Measurements from ENCODE around the gene FAM171A1. TPM values are rescaled to one million over a fixed set of nuclear protein-coding genes. Genes with fewer than 3 reads are reported as not detected.

The FAM171A1 gene
- total and polyA plus RNA-seq, 4 donors = 3.4 to 23.5 (median 9.7) TPM

GRCh38 chr10:15201589-15202300 is 169.3 kb downstream of the FAM171A1 start:
- H3K4me1 ChIP-seq (ENCODE audit: control insufficient read depth in 5 of 5, insufficient read depth in 5 of 5, low read length in 5 of 5) = peaks cover 0 to 4% (median 0%) of the 10 kb centered on the region in 5 donors
- H3K36me3 ChIP-seq (ENCODE audit: control insufficient read depth in 4 of 4, insufficient read depth in 4 of 4, low read length in 4 of 4) = peaks cover 0 to 5% (median 1%) of the 10 kb centered on the region in 4 donors
- ATAC-seq (ENCODE audit: insufficient read depth, low FRiP score) (no peak), DNase-seq (no peak)
- H3K4me3 ChIP-seq = no peak overlapping the region
- no peak for TF ChIP-seq CTCF (IDR thresholded peaks at IDR 0.05; ENCODE audit: control extremely low read depth, extremely low read depth)
- no peak overlapping the region for H3K27ac ChIP-seq (ENCODE audit: low read depth in 1 of 2, low read length in 1 of 2)
- 73 to 87% methylated on average over 6 of the region's 6 CpGs for WGBS, 2 donors
- no peaks in the 10 kb centered on the region for H3K9me3 ChIP-seq (ENCODE audit: control insufficient read depth in 4 of 4, insufficient read depth in 3 of 4, low read length in 3 of 4)
- H3K27me3 ChIP-seq (ENCODE audit: control insufficient read depth in 3 of 3, insufficient read depth in 3 of 3, low read length in 2 of 3) = no peaks in the 10 kb centered on the region
- H3K9ac ChIP-seq (ENCODE audit: insufficient read depth in 1 of 2, low read length in 2 of 2) = no peak overlapping the region

DNA sequence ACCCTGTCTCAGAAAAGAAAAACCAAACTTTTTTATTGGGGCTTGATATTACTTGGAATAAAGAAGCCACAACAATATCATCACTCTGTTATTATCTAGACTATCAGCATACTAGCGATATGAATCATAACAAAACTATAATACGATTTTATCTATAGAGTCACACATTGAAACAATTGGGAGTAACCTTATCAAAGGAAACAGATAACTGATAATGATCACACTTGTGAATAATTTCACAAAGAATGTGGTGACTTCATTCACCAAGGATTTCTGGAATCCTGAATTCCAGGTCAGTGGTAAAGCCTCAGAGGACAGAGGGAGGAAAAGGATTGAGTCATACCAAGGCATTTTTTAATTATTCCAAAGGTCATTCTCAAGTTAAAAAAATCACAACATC is 170.5 kb downstream of the FAM171A1 start:
- Histone ChIP-seq H3K27me3 (ENCODE audit: control insufficient read depth in 3 of 3, insufficient read depth in 3 of 3, low read length in 2 of 3) (no peaks in the 10 kb centered on the region), H3K36me3 (ENCODE audit: control insufficient read depth in 4 of 4, insufficient read depth in 4 of 4, low read length in 4 of 4) (peaks cover 0 to 2% (median under 1%) of the 10 kb centered on the region in 4 donors), H3K27ac (ENCODE audit: low read depth in 1 of 2, low read length in 1 of 2) (no peak overlapping the region), H3K4me3 (no peak overlapping the region), H3K9ac (ENCODE audit: insufficient read depth in 1 of 2, low read length in 2 of 2) (no peak overlapping the region), H3K9me3 (ENCODE audit: control insufficient read depth in 4 of 4, insufficient read depth in 3 of 4, low read length in 3 of 4) (no peaks in the 10 kb centered on the region), H3K4me1 (ENCODE audit: control insufficient read depth in 5 of 5, insufficient read depth in 5 of 5, low read length in 5 of 5) (peaks cover 0 to 4% (median 0%) of the 10 kb centered on the region in 5 donors)
- ATAC-seq (ENCODE audit: insufficient read depth, low FRiP score) (no peak), DNase-seq (no peak)
- WGBS, 2 donors = 25 to 32% methylated on average over 2 of the region's 2 CpGs
- no peak for TF ChIP-seq CTCF (IDR thresholded peaks at IDR 0.05; ENCODE audit: control extremely low read depth, extremely low read depth)

DNA sequence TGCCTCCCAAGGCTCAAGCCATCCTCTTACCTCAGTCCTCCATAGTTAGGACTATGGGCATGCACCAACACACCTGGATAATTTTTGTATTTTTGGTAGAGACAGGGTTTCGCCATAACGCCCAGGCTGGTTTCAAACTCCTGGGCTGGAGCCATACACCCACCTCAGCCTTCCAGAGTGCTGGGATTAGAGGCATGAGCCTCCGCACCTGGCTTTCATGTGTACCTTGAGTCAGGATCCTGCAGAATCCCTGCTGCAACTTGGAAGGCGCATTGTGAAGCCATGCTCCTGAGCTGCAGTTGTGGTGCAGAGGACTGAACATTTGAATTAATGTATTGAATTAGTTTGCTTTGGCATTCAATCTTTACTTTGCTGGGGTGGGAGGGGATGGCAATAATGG is 173.2 kb downstream of the FAM171A1 start:
- ATAC-seq (ENCODE audit: insufficient read depth, low FRiP score) = no peak
- peaks cover 0 to 2% (median 0%) of the 10 kb centered on the region in 4 donors for H3K36me3 ChIP-seq (ENCODE audit: control insufficient read depth in 4 of 4, insufficient read depth in 4 of 4, low read length in 4 of 4)
- H3K27ac ChIP-seq (ENCODE audit: low read depth in 1 of 2, low read length in 1 of 2) = no peak overlapping the region
- no peak overlapping the region for H3K9ac ChIP-seq (ENCODE audit: insufficient read depth in 1 of 2, low read length in 2 of 2)
- no peak for TF ChIP-seq CTCF (IDR thresholded peaks at IDR 0.05; ENCODE audit: control extremely low read depth, extremely low read depth)
- no peak for DNase-seq
- WGBS, 2 donors = 98 to 100% methylated on average over 4 of the region's 4 CpGs
- peaks cover 0 to 2% (median 0%) of the 10 kb centered on the region in 5 donors for H3K4me1 ChIP-seq (ENCODE audit: control insufficient read depth in 5 of 5, insufficient read depth in 5 of 5, low read length in 5 of 5)
- peaks cover 0 to 3% (median 0%) of the 10 kb centered on the region in 4 donors for H3K9me3 ChIP-seq (ENCODE audit: control insufficient read depth in 4 of 4, insufficient read depth in 3 of 4, low read length in 3 of 4)
- H3K27me3 ChIP-seq (ENCODE audit: control insufficient read depth in 3 of 3, insufficient read depth in 3 of 3, low read length in 2 of 3) = no peaks in the 10 kb centered on the region
- no peak overlapping the region for H3K4me3 ChIP-seq

Measured in lung (tissue), 12 donors.